WTC11 (cell line): ENCODE measurements around the gene ANKRD27. TPM values are rescaled to one million over a fixed set of nuclear protein-coding genes. Genes with fewer than 3 reads are reported as not detected.

ENCODE experiments used
- ATAC-seq: fragments of 200-7000 bp; cut with Tn5 transposase; 2 replicates; pipeline ENCODE4 v1.10.0; 2021; ENCODE audit warnings: mild to moderate bottlenecking, moderate library complexity
- CTCF ChIA-PET: fragments of 300-600 bp; sonication (Branson Sonifier 250); formaldehyde crosslinking; loops from one replicate; lab custom pipeline; 2021; ENCODE audit warnings: antibody characterized with exemption; lab: Charles Lee
- POLR2A ChIA-PET: fragments of 350-600 bp; sonication (Branson Sonifier 250); formaldehyde crosslinking; loops from one replicate; lab custom pipeline; 2021; ENCODE audit warnings: antibody characterized with exemption; lab: Charles Lee
- DNase-seq: peaks from one replicate; pipeline ENCODE4 v3.0.0; 2021; ENCODE audit warnings: low spot score
- H3K27ac Mint-ChIP-seq: 2 replicates; pipeline ENCODE4 v1.8.0; 2021; ENCODE audit warnings: mixed read lengths
- H3K27me3 Mint-ChIP-seq: 2 replicates; pipeline ENCODE4 v1.8.0; 2021; ENCODE audit warnings: low read depth, mild to moderate bottlenecking, moderate library complexity, mixed read lengths
- H3K36me3 Mint-ChIP-seq: 2 replicates; pipeline ENCODE4 v1.8.0; 2021; ENCODE audit warnings: mixed read lengths
- H3K4me1 Mint-ChIP-seq: 2 replicates; pipeline ENCODE4 v1.8.0; 2022; ENCODE audit warnings: mixed read lengths
- H3K4me3 Mint-ChIP-seq: 2 replicates; pipeline ENCODE4 v1.8.0; 2021; ENCODE audit warnings: mild to moderate bottlenecking, moderate library complexity, mixed read lengths
- H3K9me3 Mint-ChIP-seq: 2 replicates; pipeline ENCODE4 v1.8.0; 2021; ENCODE audit warnings: mixed read lengths
- AR ChIP-seq: fragments of 250-450 bp; sonication (Bioruptor Pico); IDR thresholded peaks from 2 replicates; pipeline ENCODE4 v1.9.0; 2021; ENCODE audit warnings: mild to moderate bottlenecking
- CDX4 ChIP-seq: fragments of 250-450 bp; sonication (Bioruptor Pico); IDR thresholded peaks from 2 replicates; pipeline ENCODE4 v1.9.0; 2021; ENCODE audit warnings: moderate library complexity, mild to moderate bottlenecking, inconsistent platforms, borderline replicate concordance
- E2F5 ChIP-seq: sonication (generic); formaldehyde crosslinking; IDR thresholded peaks from 2 replicates; pipeline ENCODE4 v1.8.1; 2022; ENCODE audit warnings: mild to moderate bottlenecking, moderate library complexity, missing genetic modification reagents
- ERG ChIP-seq: fragments of 250-450 bp; sonication (Bioruptor Pico); IDR thresholded peaks from 2 replicates; pipeline ENCODE4 v1.8.0; 2021; ENCODE audit warnings: mild to moderate bottlenecking
- ESRRA ChIP-seq: sonication (generic); formaldehyde crosslinking; IDR thresholded peaks from 2 replicates; pipeline ENCODE4 v1.8.1; 2022; ENCODE audit warnings: mild to moderate bottlenecking, missing genetic modification reagents, borderline replicate concordance
- FOXP1 ChIP-seq: sonication (generic); formaldehyde crosslinking; IDR thresholded peaks from 2 replicates; pipeline ENCODE4 v1.8.0; 2022; ENCODE audit warnings: missing genetic modification reagents, mild to moderate bottlenecking, moderate library complexity, borderline replicate concordance
- HMGA2 ChIP-seq: fragments of 250-450 bp; sonication (Bioruptor Pico); IDR thresholded peaks from 2 replicates; pipeline ENCODE4 v1.4.0; 2021; ENCODE audit warnings: mild to moderate bottlenecking, moderate library complexity
- HMGXB4 ChIP-seq: sonication (generic); formaldehyde crosslinking; IDR thresholded peaks from 2 replicates; pipeline ENCODE4 v1.8.1; 2023; ENCODE audit warnings: mild to moderate bottlenecking, moderate library complexity, missing genetic modification reagents
- NFE2L1 ChIP-seq: sonication (generic); formaldehyde crosslinking; IDR thresholded peaks from 2 replicates; pipeline ENCODE4 v1.8.1; 2023; ENCODE audit warnings: missing genetic modification reagents
- PREB ChIP-seq: sonication (generic); formaldehyde crosslinking; IDR thresholded peaks from 2 replicates; pipeline ENCODE4 v1.8.1; 2022; ENCODE audit warnings: mild to moderate bottlenecking, missing genetic modification reagents, moderate library complexity, borderline replicate concordance
- RELA ChIP-seq: sonication (generic); formaldehyde crosslinking; IDR thresholded peaks from 2 replicates; pipeline ENCODE4 v1.8.1; 2022; ENCODE audit warnings: missing genetic modification reagents, mild to moderate bottlenecking, borderline replicate concordance
- SOX15 ChIP-seq: fragments of 250-450 bp; sonication (Bioruptor Pico); IDR thresholded peaks from 2 replicates; pipeline ENCODE4 v1.9.0; 2021; ENCODE audit warnings: mild to moderate bottlenecking
- STAT6 ChIP-seq: sonication (generic); formaldehyde crosslinking; conservative IDR thresholded peaks from 2 replicates; pipeline ENCODE4 v1.8.1; 2023; ENCODE audit warnings: mild to moderate bottlenecking, low read depth, missing genetic modification reagents, moderate library complexity
- ZBTB43 ChIP-seq: sonication (generic); formaldehyde crosslinking; IDR thresholded peaks from 2 replicates; pipeline ENCODE4 v1.8.1; 2023; ENCODE audit warnings: mild to moderate bottlenecking, missing genetic modification reagents
- ZMAT4 ChIP-seq: fragments of 250-450 bp; sonication (Bioruptor Pico); IDR thresholded peaks from 2 replicates; pipeline ENCODE4 v1.9.0; 2021; ENCODE audit warnings: mild to moderate bottlenecking
- ZNF138 ChIP-seq: sonication (generic); formaldehyde crosslinking; conservative IDR thresholded peaks from 2 replicates; pipeline ENCODE4 v1.8.1; 2022; ENCODE audit warnings: mild to moderate bottlenecking, moderate library complexity, missing genetic modification reagents
- ZNF512 ChIP-seq: sonication (generic); formaldehyde crosslinking; IDR thresholded peaks from 2 replicates; pipeline ENCODE4 v1.8.1; 2022; ENCODE audit warnings: missing genetic modification reagents, borderline replicate concordance
- total RNA-seq: library from RNA; stranded (reverse); gene quantifications from 3 replicates; pipeline ENCODE4 v1.2.3, GENCODE V29; 2021

Gene ANKRD27
- total RNA-seq, 1 experiment from 2014 or later: 48.6 TPM

GRCh38 chr19:32653599-32653915 lies 21.4 kb downstream of the ANKRD27 start (continued):
- TF ChIP-seq STAT6 (no peak), HMGXB4 (CRISPR knock-in tag) (no peak), ERG (no peak), ZMAT4 (CRISPR knock-in tag) (no peak), HMGA2 (CRISPR knock-in tag) (no peak), AR (CRISPR knock-in tag) (no peak), CDX4 (CRISPR knock-in tag) (no peak), ZNF512 (no peak), FOXP1 (CRISPR knock-in tag) (no peak)

GRCh38 chr19:32652894-32653598 lies 21.9 kb downstream of the ANKRD27 start:
- Mint-ChIP-seq H3K27ac (peak overlapping the region; percentile 89), H3K9me3 (no peaks in the 10 kb centered on the region), H3K27me3 (no peaks in the 10 kb centered on the region), H3K4me1 (peaks cover 20% of the 10 kb centered on the region), H3K36me3 (peaks cover 30% of the 10 kb centered on the region), H3K4me3 (no peak overlapping the region)
- ATAC-seq: no peak
- DNase-seq: no peak
- CTCF ChIA-PET: interaction anchor here (1.2 to 1.5 kb wide), 2 partner anchors 22 to 69 kb away, joined by 3 read pairs; partner anchors contain the start of genes ANKRD27 and RGS9BP
- POLR2A ChIA-PET: no interaction called here
- TF ChIP-seq ERG: no peak
- no peak for TF ChIP-seq NFE2L1 (CRISPR knock-in tag)
- no peak for TF ChIP-seq RELA
- no peak for TF ChIP-seq SOX15 (CRISPR knock-in tag)
- no peak for TF ChIP-seq ESRRA (CRISPR knock-in tag)
- TF ChIP-seq PREB: no peak
- TF ChIP-seq ZBTB43: no peak
- no peak for TF ChIP-seq ZNF138 (CRISPR knock-in tag)
- TF ChIP-seq E2F5 (CRISPR knock-in tag): no peak
